ENCODE data around the gene ASCL5.

The ASCL5 gene

GRCh38 chr1:201153474-201154388 lies 26.7 kb upstream of the ASCL5 start:
- DNase-seq (ENCODE audit: low read depth) = no peak
- peak overlapping the region; percentile 76 for H3K4me3 ChIP-seq (ENCODE audit: low read depth, low read length)
- no peak for TF ChIP-seq CTCF (IDR thresholded peaks at IDR 0.05; ENCODE audit: control insufficient read depth, extremely low read depth, insufficient read depth)

DNA sequence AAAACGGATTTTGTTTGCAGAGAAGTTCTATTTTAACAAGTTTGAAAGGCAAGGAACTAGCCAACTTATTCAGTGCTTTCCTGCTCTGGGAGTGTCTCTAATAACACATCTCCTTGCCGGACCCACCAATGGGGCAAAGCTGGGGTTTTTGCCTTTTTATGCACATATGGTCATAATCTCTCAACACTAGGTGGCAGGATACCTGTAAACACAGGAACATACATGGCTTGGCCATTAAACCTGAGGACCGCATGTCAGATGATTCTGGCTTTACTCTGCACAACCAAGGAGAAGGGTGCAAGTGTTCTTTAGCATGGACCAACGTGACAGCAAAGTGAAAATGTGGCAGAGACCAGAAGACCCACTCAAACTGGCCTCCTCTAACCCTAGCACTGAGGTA lies 22.4 kb upstream of the ASCL5 start:
- peak; percentile 66 for TF ChIP-seq CTCF (IDR thresholded peaks at IDR 0.05; ENCODE audit: control insufficient read depth, extremely low read depth, insufficient read depth)
- DNase-seq (ENCODE audit: low read depth) = peak; percentile 26
- H3K4me3 ChIP-seq (ENCODE audit: low read depth, low read length) = no peak overlapping the region

DNA sequence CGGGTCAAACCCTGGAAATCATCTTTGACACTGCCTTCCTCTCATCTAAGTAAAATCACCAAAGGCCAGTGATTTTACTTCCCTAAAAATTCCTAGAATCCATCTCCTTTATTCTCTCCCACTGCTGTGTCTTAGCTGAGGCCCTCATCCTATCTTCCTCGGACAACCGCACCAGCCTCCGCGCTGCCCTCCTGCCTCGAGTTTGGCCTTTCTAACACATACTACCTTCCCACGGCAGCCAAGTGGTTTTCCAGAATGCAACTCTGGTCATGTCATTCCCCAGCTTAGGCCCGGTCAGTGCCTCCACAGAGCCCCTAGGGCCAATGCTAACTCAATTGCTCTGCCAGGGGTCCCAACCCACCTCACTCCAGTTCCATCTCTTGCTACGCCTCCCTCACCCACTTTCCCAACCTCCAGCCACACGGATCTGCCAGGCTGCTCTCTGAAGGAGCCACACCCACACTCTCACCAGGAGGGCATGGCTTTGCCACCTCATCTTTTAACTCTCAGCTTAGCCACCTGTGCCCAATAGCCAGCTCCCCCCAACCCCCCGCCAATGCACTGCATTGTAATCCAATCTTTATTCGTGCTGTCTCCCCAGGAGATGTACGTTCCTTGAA lies 20.5 kb upstream of the ASCL5 start:
- H3K4me3 ChIP-seq (ENCODE audit: low read depth, low read length) = no peak overlapping the region
- no peak for TF ChIP-seq CTCF (IDR thresholded peaks at IDR 0.05; ENCODE audit: control insufficient read depth, extremely low read depth, insufficient read depth)
- no peak for DNase-seq (ENCODE audit: low read depth)

GRCh38 chr1:201146626-201147390 lies 19.8 kb upstream of the ASCL5 start:
- DNase-seq (ENCODE audit: low read depth) = no peak
- no peak overlapping the region for H3K4me3 ChIP-seq (ENCODE audit: low read depth, low read length)
- TF ChIP-seq CTCF (IDR thresholded peaks at IDR 0.05; ENCODE audit: control insufficient read depth, extremely low read depth, insufficient read depth) = no peak

- DNase-seq (ENCODE audit: low read depth) = no peak
- H3K4me3 ChIP-seq (ENCODE audit: low read depth, low read length) = no peak overlapping the region
- no peak for TF ChIP-seq CTCF (IDR thresholded peaks at IDR 0.05; ENCODE audit: control insufficient read depth, extremely low read depth, insufficient read depth)
Observed at GRCh38 chr1:201145816-201146215, 18.8 kb upstream of the ASCL5 start.

- no peak for DNase-seq (ENCODE audit: low read depth)
- H3K4me3 ChIP-seq (ENCODE audit: low read depth, low read length) = no peak overlapping the region
- no peak for TF ChIP-seq CTCF (IDR thresholded peaks at IDR 0.05; ENCODE audit: control insufficient read depth, extremely low read depth, insufficient read depth)
Observed at GRCh38 chr1:201145132-201145531, 18.1 kb upstream of the ASCL5 start.

Data from LNCaP clone FGC (cell line).